ENCODE data around the gene DLGAP4.

GRCh38 chr20:36569847-36570429, 263.8 kb downstream of the DLGAP4 start:
- no peak for TF ChIP-seq CTCF (optimal IDR thresholded peaks at IDR 0.05 in 1 of 3, IDR thresholded peaks at IDR 0.05 in 1 of 3, conservative IDR thresholded peaks at IDR 0.05 in 1 of 3; ENCODE audit: extremely low read depth in 1 of 3, insufficient read depth in 2 of 3, low read length in 3 of 3)
- no peak for TF ChIP-seq EZH2 (IDR thresholded peaks at IDR 0.05; ENCODE audit: low read length)
